HCT116 (cell line): ENCODE measurements around the gene CDC42EP5. TPM values are rescaled to one million over a fixed set of nuclear protein-coding genes. Genes with fewer than 3 reads are reported as not detected.

Experiments used
- ATAC-seq: fragments of 200-7000 bp; cut with Tn5 transposase; 2 replicates; pipeline ENCODE4 v1.9.1; 2020; ENCODE audit warnings: mild to moderate bottlenecking, moderate library complexity
- BruUV-seq: library from RNA; stranded (reverse); fragments of 400-500 nt; replicated peaks from 2 replicates; lab custom pipeline; 2021; lab: Mats Ljungman, UMichigan
- CTCF ChIA-PET: fragments of 300-600 bp; sonication (Branson Sonifier 250); formaldehyde crosslinking; loops from one replicate; lab custom pipeline; 2021; ENCODE audit warnings: antibody characterized with exemption; lab: Charles Lee
- POLR2A ChIA-PET: fragments of 300-600, 350-600 bp; sonication (Branson Sonifier 250); formaldehyde crosslinking; loops from one replicate; lab custom pipeline; 2021; ENCODE audit warnings: antibody characterized with exemption; lab: Charles Lee
- RAD21 ChIA-PET, 2 experiments: fragments of 300-600 bp; sonication (Branson Sonifier 250); formaldehyde crosslinking; loops; one replicate each; lab custom pipeline; 2023; ENCODE audit warnings: low total read pairs in 2 of 2; ENCODE audit not compliant: uncharacterized antibody in 2 of 2, unreplicated experiment in 2 of 2, low non-redundant PET in 1 of 2; lab: Charles Lee
- DNase-seq: peaks from one replicate; pipeline ENCODE4 v3.0.0-alpha.2; 2010; ENCODE audit warnings: low read depth, low spot score
- H2AFZ ChIP-seq: fragments of 200-600 bp; shearing (Covaris generic), sonication (generic); 2 replicates; pipeline ENCODE4 v1.6.1; 2017; ENCODE audit warnings: low read depth, mixed run types, mixed read lengths, antibody characterized with exemption, low read length; ENCODE audit not compliant: poor library complexity, severe bottlenecking
- H3K27ac ChIP-seq: 2 replicates; pipeline ENCODE4 v1.5.1; 2012; ENCODE audit warnings: low read depth, low read length
- H3K27me3 ChIP-seq: fragments of 200-600 bp; sonication (generic); 2 replicates; pipeline ENCODE4 v1.6.1; 2016; ENCODE audit warnings: mixed run types, low read length, mixed read lengths; ENCODE audit not compliant: insufficient read depth
- H3K36me3 ChIP-seq, 2 experiments: fragments of 200-500 bp in 1 of 2; fragments of 200-600 bp in 1 of 2; sonication (Bioruptor generic) in 1 of 2; sonication (generic) in 1 of 2; 2 replicates each; pipeline versions ENCODE4 v1.5.1 to v1.6.1; 2014 to 2016; ENCODE audit warnings: low read length in 2 of 2, inconsistent platforms in 1 of 2, mixed read lengths in 1 of 2, mixed run types in 1 of 2; ENCODE audit not compliant: insufficient read depth in 2 of 2, control insufficient read depth in 1 of 2
- H3K4me1 ChIP-seq, 2 experiments: fragments of 200-600 bp in 1 of 2; sonication (generic) in 1 of 2; 2 replicates each; pipeline versions ENCODE4 v1.5.1 to v1.6.1; 2012 to 2017; ENCODE audit warnings: low read length in 2 of 2, inconsistent platforms in 1 of 2, mild to moderate bottlenecking in 1 of 2, mixed read lengths in 1 of 2, mixed run types in 1 of 2, moderate library complexity in 1 of 2; ENCODE audit not compliant: insufficient read depth in 2 of 2, control insufficient read depth in 1 of 2
- H3K4me2 ChIP-seq: fragments of 200-600 bp; sonication (generic); 2 replicates; pipeline ENCODE4 v1.6.1; 2017; ENCODE audit warnings: mixed run types, low read length, mixed read lengths
- H3K4me3 ChIP-seq, 2 experiments: fragments of 200-600 bp in 1 of 2; sonication (generic) in 1 of 2; replicated peaks in 1 of 2; 2 replicates each; pipeline ENCODE4 v1.5.1; 2011 to 2016; ENCODE audit warnings: low read length in 2 of 2, control low read depth in 1 of 2, low read depth in 1 of 2, mild to moderate bottlenecking in 1 of 2, mixed read lengths in 1 of 2, mixed run types in 1 of 2
- H3K79me2 ChIP-seq: fragments of 200-600 bp; sonication (generic); 2 replicates; pipeline ENCODE4 v1.6.1; 2017; ENCODE audit warnings: mild to moderate bottlenecking, mixed run types, low read length, moderate library complexity, mixed read lengths; ENCODE audit not compliant: insufficient read depth
- H3K9ac ChIP-seq: fragments of 200-600 bp; sonication (generic); 2 replicates; pipeline ENCODE4 v1.6.1; 2016; ENCODE audit warnings: low read length, mixed read lengths
- H3K9me2 ChIP-seq: fragments of 200-600 bp; sonication (generic), shearing (Covaris generic); 2 replicates; pipeline ENCODE4 v1.6.1; 2017; ENCODE audit warnings: mixed run types, mild to moderate bottlenecking, moderate library complexity; ENCODE audit not compliant: insufficient read depth
- H3K9me3 ChIP-seq, 2 experiments: fragments of 200-500 bp in 1 of 2; fragments of 200-600 bp in 1 of 2; sonication (Bioruptor generic) in 1 of 2; sonication (generic) in 1 of 2; 2 replicates each; pipeline ENCODE4 v1.6.1; 2014 to 2017; ENCODE audit warnings: low read length in 2 of 2, mixed read lengths in 2 of 2, inconsistent platforms in 1 of 2, low read depth in 1 of 2, mild to moderate bottlenecking in 1 of 2, mixed run types in 1 of 2, moderate library complexity in 1 of 2; ENCODE audit not compliant: control insufficient read depth in 1 of 2, insufficient read depth in 1 of 2
- H4K20me1 ChIP-seq: fragments of 200-600 bp; sonication (generic), shearing (Covaris generic); 2 replicates; pipeline ENCODE4 v1.6.1; 2017; ENCODE audit warnings: mixed run types, mild to moderate bottlenecking, moderate library complexity; ENCODE audit not compliant: insufficient read depth
- ATF3 ChIP-seq: IDR thresholded peaks from 2 replicates; pipeline ENCODE4 v1.6.1; 2012
- CBX3 ChIP-seq: IDR thresholded peaks from 2 replicates; pipeline ENCODE4 v1.6.1; 2012; ENCODE audit warnings: low read depth
- CEBPB ChIP-seq: IDR thresholded peaks from 2 replicates; pipeline ENCODE4 v1.6.1; 2012; ENCODE audit warnings: low read depth
- CTCF ChIP-seq, 3 experiments: fragments of 200-600 bp in 1 of 3; sonication (generic) in 1 of 3; IDR thresholded peaks in 2 of 3; conservative IDR thresholded peaks in 1 of 3; 2 replicates each; pipeline ENCODE4 v1.5.1; 2012 to 2017; ENCODE audit warnings: low read depth in 2 of 3, low read length in 2 of 3, antibody characterized with exemption in 1 of 3, borderline replicate concordance in 1 of 3, control low read depth in 1 of 3, mild to moderate bottlenecking in 1 of 3, mixed read lengths in 1 of 3, mixed run types in 1 of 3, moderate library complexity in 1 of 3; ENCODE audit not compliant: insufficient read depth in 1 of 3
- EGR1 ChIP-seq: IDR thresholded peaks from 2 replicates; pipeline ENCODE4 v1.6.1; 2012; ENCODE audit warnings: low read depth
- ELF1 ChIP-seq: IDR thresholded peaks from 2 replicates; pipeline ENCODE4 v1.6.1; 2012; ENCODE audit warnings: low read depth, borderline replicate concordance
- EZH2 ChIP-seq: fragments of 200-600 bp; sonication (generic); IDR thresholded peaks from 2 replicates; pipeline ENCODE4 v1.6.1; 2017; ENCODE audit warnings: antibody characterized with exemption, mixed run types
- JUND ChIP-seq: IDR thresholded peaks from 2 replicates; pipeline ENCODE4 v1.6.1; 2012
- MAX ChIP-seq: IDR thresholded peaks from 2 replicates; pipeline ENCODE4 v1.6.1; 2012
- POLR2AphosphoS5 ChIP-seq: IDR thresholded peaks from 2 replicates; pipeline ENCODE4 v1.6.1; 2011; ENCODE audit warnings: mild to moderate bottlenecking, low read depth, low read length, moderate library complexity
- RAD21 ChIP-seq: IDR thresholded peaks from 2 replicates; pipeline ENCODE4 v1.6.1; 2012; ENCODE audit warnings: low read depth, mild to moderate bottlenecking
- SP1 ChIP-seq: IDR thresholded peaks from 2 replicates; pipeline ENCODE4 v1.6.1; 2012; ENCODE audit warnings: low read depth
- YY1 ChIP-seq: IDR thresholded peaks from 2 replicates; pipeline ENCODE4 v1.6.1; 2011; ENCODE audit warnings: low read length, low read depth, moderate library complexity, mild to moderate bottlenecking; ENCODE audit not compliant: insufficient replicate concordance; ENCODE audit errors: extremely low read depth
- ZFX ChIP-seq: fragments of 450-650 bp; IDR thresholded peaks from 2 replicates; pipeline ENCODE4 v1.6.1; 2017
- ZNF274 ChIP-seq: fragments of 200-500 bp; sonication (Bioruptor generic); IDR thresholded peaks from 2 replicates; pipeline ENCODE4 v1.6.1; 2014; ENCODE audit warnings: mild to moderate bottlenecking, low read depth, low read length, inconsistent platforms
- intact Hi-C: fragments of 100-400 bp; cut with micrococcal nuclease; formaldehyde crosslinking; loops from 2 replicates; pipeline ENCODE4 v1.10.0; 2022
- total RNA-seq: library from RNA; stranded (reverse); gene quantifications from one replicate; pipeline ENCODE4 v1.2.1, GENCODE V29; 2021; ENCODE audit not compliant: unreplicated experiment

Gene CDC42EP5
- total RNA-seq, 1 experiment from 2014 or later: 0.64 TPM

- no peak overlapping the region for H3K9ac ChIP-seq
- no peaks in the 10 kb centered on the region for H3K36me3 ChIP-seq
- ChIA-PET RAD21 (no interaction called here), CTCF (interaction anchor here (0.6 to 0.8 kb wide), 2 partner anchors 157 to 439 kb away, joined by 3 read pairs; no protein-coding TSS in a partner anchor), POLR2A (no interaction called here)
- ATAC-seq (no peak), DNase-seq (no peak)
- 0 out of 2 replicates have a peak, but pooled peaks cover 3% of the 10 kb centered on the region for H3K27me3 ChIP-seq
- H3K9me2 ChIP-seq: no peaks in the 10 kb centered on the region
- H3K9me3 ChIP-seq: no peaks in the 10 kb centered on the region
- TF ChIP-seq CEBPB (no peak), POLR2AphosphoS5 (no peak), ATF3 (no peak), YY1 (no peak), ZFX (no peak), ELF1 (no peak), ZNF274 (no peak), JUND (no peak), EGR1 (no peak), MAX (no peak), CBX3 (no peak), EZH2 (no peak), RAD21 (no peak), CTCF (IDR thresholded peaks at IDR 0.05 in 2 of 3, conservative IDR thresholded peaks at IDR 0.05 in 1 of 3; ENCODE audit: borderline replicate concordance in 1 of 3, insufficient read depth in 1 of 3, low read depth in 2 of 3, low read length in 2 of 3) (no peak), SP1 (no peak)
- H3K4me3 ChIP-seq: no peak overlapping the region
- H4K20me1 ChIP-seq: no peaks in the 10 kb centered on the region
- BruUV-seq: no TSS peak
- H2AFZ ChIP-seq: no peak overlapping the region
- H3K4me2 ChIP-seq: no peak overlapping the region
- H3K27ac ChIP-seq: no peak overlapping the region
- H3K4me1 ChIP-seq: no peaks in the 10 kb centered on the region
- no peaks in the 10 kb centered on the region for H3K79me2 ChIP-seq
- intact Hi-C loops: loop anchor here (5.0 kb wide), 1 partner anchor 197 kb away; no protein-coding TSS in a partner anchor
Observed at GRCh38 chr19:54480051-54480450, 7.0 kb upstream of the CDC42EP5 start.
